Subcutaneous adipose tissue (tissue), 4 donors: ENCODE results near the gene LSM14B. TPM values are rescaled to one million over a fixed set of nuclear protein-coding genes. Genes with fewer than 3 reads are reported as not detected.

ENCODE experiments used
- CTCF ChIP-seq: fragments of 450-650 bp; IDR thresholded peaks from one replicate; pipeline ENCODE4 v1.5.1; 2016; ENCODE audit warnings: low read depth, mild to moderate bottlenecking, control low read depth, antibody characterized with exemption, moderate library complexity
- total RNA-seq, 4 donors: library from RNA; depleted of rRNA; stranded (reverse); fragments of >200 nt; gene quantifications; one replicate each; pipeline ENCODE4 v1.1.0, GENCODE V29; 2016

LSM14B gene
- total RNA-seq, 4 donors from 2014 or later: 18.3 to 33.0 (median 20.1) TPM

- no peak for TF ChIP-seq CTCF
Observed at GRCh38 chr20:62120365-62120762, 1.9 kb upstream of the LSM14B start.

GRCh38 chr20:62120990-62121775 is 1.1 kb upstream of the LSM14B start:
- TF ChIP-seq CTCF: no peak

DNA sequence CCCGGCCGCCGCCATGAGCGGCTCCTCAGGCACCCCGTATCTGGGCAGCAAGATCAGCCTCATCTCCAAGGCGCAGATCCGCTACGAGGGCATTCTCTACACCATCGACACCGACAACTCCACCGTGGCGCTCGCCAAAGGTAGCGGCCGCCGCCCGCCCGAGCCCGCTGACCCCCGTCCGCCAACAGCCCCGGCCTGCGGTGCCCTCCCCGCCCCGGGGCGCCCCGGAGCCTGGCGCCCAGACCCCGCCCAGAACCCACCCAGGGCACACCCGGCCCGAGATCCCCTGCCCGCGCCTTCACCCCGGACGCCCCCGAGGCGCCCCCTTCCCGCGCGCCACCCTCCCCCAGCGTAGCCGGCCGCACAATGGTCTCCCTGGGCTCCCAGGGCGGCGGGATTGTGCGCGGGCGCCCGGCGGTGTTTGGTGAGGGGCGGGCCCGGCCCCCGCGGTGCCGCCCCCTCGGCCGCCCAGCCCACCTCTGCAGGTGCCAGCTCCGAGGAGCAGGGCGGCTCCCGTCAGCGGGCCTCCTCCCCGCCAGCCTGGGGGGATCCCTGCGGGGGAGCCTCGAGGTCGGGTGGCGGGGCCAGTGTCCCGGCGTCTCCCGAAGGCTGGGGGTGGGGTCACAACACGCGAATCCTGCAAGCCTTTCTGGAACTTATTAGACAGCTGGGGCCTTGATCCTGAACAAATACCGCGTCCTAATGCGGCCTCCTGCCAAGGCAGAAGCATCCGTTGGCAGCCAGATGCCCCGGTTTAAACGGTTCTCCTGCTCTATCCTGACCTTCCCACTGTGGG is 577 bp downstream of the LSM14B start:
- no peak for TF ChIP-seq CTCF

DNA sequence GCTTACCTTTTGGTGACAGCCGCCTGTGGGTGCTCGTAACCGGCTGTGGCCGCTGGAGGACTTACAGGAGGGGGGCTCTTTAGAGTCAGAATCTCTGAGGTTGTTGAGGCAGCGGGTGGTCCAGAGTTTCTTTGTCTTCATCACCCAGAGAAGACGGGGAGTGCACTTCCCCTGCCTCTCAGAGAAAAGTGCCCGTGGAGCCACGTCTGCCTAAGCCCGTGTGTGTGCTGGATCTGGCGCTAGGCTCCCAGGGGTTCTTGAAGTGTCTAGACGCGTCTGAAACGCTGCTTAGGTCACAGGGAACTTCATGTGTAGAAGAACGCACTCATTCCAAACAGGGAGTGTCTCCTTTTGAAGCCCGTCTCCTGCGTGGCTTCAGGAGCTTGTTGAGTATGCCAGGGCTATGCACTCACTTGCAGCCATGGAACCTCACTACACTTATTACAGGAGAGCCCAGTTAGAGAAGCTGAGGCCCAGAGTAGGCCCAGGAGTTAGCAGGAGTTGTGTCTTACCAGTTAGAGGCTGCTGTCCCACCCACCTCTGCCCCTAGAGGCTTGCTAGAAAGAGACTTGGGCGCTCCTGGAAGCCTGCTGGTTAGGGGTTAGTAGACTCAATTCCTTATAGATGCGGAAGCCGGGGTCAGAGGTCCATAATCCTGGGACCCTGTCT is 1.3 kb downstream of the LSM14B start:
- no peak for TF ChIP-seq CTCF

GRCh38 chr20:62126141-62126540 is 3.9 kb downstream of the LSM14B start:
- TF ChIP-seq CTCF: no peak

- no peak for TF ChIP-seq CTCF
Observed at GRCh38 chr20:62127799-62128198, 5.5 kb downstream of the LSM14B start.

GRCh38 chr20:62128502-62128901 is 6.2 kb downstream of the LSM14B start:
- TF ChIP-seq CTCF: no peak
